Transverse colon (tissue), 4 donors: ENCODE data around the gene AACS.
"Not testable (repeated sequence)": the region's sequence is repeated elsewhere in the genome, so short reads cannot be mapped to it uniquely, and the experiment has no call there.

Source experiments
- POLR2AphosphoS5 ChIP-seq, 3 donors: sonication (generic); formaldehyde crosslinking; IDR thresholded peaks; one replicate each; pipeline ENCODE4 v1.6.1; 2016; ENCODE audit warnings: antibody characterized with exemption in 3 of 3
- TF ChIP-seq, protein P1 (sequence below), 5 experiments: fragments of 200-600 bp in 3 of 5; fragments of 450-650 bp in 2 of 5; sonication (generic) in 3 of 5; IDR thresholded peaks; 1 replicate in 2 of 5; 2 replicates in 3 of 5; pipeline ENCODE4 v1.5.1; 2016 to 2017; ENCODE audit warnings: antibody characterized with exemption in 5 of 5, inconsistent platforms in 3 of 5, mild to moderate bottlenecking in 2 of 5, moderate library complexity in 1 of 5

DNA sequence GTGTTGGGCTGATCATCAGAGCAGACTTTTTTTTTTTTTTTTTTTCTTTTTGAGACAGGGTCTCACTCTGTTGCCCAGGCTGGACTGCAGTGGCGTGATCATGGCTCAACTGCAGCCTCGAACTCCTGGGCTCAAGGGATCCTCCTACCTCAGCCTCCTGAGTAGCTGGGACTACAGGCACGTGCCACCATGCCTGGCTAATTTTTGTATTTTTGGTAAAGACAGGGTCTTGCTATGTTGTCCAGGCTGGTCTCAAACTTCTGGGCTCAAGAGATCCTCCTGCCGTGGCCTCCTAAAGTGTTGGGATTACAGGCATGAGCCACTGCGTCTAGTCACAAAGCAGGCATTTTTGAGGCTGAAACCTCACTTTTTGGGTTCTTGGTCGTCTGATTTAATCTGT, 23.0 kb downstream of the AACS start:
- TF ChIP-seq, protein P1, sequence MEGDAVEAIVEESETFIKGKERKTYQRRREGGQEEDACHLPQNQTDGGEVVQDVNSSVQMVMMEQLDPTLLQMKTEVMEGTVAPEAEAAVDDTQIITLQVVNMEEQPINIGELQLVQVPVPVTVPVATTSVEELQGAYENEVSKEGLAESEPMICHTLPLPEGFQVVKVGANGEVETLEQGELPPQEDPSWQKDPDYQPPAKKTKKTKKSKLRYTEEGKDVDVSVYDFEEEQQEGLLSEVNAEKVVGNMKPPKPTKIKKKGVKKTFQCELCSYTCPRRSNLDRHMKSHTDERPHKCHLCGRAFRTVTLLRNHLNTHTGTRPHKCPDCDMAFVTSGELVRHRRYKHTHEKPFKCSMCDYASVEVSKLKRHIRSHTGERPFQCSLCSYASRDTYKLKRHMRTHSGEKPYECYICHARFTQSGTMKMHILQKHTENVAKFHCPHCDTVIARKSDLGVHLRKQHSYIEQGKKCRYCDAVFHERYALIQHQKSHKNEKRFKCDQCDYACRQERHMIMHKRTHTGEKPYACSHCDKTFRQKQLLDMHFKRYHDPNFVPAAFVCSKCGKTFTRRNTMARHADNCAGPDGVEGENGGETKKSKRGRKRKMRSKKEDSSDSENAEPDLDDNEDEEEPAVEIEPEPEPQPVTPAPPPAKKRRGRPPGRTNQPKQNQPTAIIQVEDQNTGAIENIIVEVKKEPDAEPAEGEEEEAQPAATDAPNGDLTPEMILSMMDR (IDR thresholded peaks at IDR 0.05), result not testable (repeated sequence)
- not testable (repeated sequence) for TF ChIP-seq POLR2AphosphoS5 (IDR thresholded peaks at IDR 0.05)
